Measurements from ENCODE around the gene ANKUB1. TPM values are rescaled to one million over a fixed set of nuclear protein-coding genes. Genes with fewer than 3 reads are reported as not detected.

The ANKUB1 gene
- total and polyA plus RNA-seq, 2 experiments from 2014 or later, result not detected

DNA sequence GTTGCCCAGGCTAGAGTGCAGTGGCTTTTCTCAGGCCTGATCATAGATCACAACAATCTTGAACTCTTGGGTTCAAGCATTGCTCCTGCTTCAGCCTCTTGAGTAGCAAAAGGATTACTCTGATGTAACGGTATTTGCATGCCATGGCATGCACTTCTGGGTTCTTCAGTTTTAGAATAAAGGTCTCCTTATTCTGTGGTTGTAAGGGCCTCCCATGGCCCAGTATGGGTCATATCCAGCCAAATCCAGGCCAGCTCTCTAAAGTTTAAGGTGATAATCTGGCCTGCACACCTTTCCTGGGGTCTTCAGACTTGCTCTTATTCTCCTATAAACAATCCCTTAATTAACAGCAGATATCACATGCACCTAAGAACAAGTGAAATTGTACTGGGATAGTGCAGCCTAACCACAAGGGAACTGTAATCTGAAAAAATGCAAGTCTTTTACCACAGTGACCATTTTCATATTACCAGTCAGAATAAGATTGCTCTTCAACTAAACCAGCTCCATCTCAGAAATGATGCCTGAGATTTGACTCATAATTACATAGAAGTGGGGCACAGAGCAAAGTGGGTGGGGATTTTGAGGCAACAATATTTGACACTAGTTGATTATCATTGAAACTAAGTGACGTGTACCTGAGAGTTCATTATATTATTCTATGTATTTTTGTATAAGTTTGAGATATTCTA is 65.5 kb downstream of the ANKUB1 start:
- WGBS (ENCODE audit: low lambda C conversion rate, missing lambda C conversion rate), result 90% methylated on average over 2 of the region's 2 CpGs
- H2AFZ ChIP-seq, result no peak overlapping the region

DNA sequence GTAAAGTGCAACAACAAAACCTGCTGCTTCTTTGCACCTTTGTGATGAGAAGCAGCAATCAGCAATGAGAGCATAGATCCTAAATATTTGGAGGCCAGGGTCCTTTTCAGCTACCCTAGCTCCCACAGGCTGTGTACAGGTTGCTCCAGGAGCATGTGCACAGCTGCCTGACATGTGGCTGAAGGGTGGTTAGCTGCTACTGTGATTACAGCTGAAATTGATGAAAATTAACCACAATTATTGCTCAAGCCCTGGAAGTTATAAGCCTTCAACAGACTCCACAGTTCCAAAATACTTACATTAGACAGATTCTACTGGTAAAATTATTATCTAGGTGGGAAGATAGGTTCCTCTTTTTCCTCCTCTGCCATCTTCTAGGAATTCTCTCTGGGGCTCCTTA is 68.6 kb downstream of the ANKUB1 start:
- H3K27me3 ChIP-seq, result no peaks in the 10 kb centered on the region
- no peaks in the 10 kb centered on the region for H3K79me2 ChIP-seq
- TF ChIP-seq, protein P1, sequence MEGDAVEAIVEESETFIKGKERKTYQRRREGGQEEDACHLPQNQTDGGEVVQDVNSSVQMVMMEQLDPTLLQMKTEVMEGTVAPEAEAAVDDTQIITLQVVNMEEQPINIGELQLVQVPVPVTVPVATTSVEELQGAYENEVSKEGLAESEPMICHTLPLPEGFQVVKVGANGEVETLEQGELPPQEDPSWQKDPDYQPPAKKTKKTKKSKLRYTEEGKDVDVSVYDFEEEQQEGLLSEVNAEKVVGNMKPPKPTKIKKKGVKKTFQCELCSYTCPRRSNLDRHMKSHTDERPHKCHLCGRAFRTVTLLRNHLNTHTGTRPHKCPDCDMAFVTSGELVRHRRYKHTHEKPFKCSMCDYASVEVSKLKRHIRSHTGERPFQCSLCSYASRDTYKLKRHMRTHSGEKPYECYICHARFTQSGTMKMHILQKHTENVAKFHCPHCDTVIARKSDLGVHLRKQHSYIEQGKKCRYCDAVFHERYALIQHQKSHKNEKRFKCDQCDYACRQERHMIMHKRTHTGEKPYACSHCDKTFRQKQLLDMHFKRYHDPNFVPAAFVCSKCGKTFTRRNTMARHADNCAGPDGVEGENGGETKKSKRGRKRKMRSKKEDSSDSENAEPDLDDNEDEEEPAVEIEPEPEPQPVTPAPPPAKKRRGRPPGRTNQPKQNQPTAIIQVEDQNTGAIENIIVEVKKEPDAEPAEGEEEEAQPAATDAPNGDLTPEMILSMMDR (IDR thresholded peaks at IDR 0.05; ENCODE audit: poor library complexity), result no peak
- no peak for TF ChIP-seq EZH2phosphoT487 (IDR thresholded peaks at IDR 0.05; ENCODE audit: low read depth, severe bottlenecking, unreplicated experiment)
- TF ChIP-seq EZH2 (IDR thresholded peaks at IDR 0.05; ENCODE audit: borderline replicate concordance), result no peak
- no peak overlapping the region for H3K4me2 ChIP-seq
- DNase-seq (ENCODE audit: low spot score), result no peak
- H3K27ac ChIP-seq, result no peak overlapping the region
- no peaks in the 10 kb centered on the region for H4K20me1 ChIP-seq (ENCODE audit: insufficient read depth, poor library complexity, severe bottlenecking)
- H3K4me3 ChIP-seq, result no peak overlapping the region
- H3K9me3 ChIP-seq (ENCODE audit: low read depth), result no peaks in the 10 kb centered on the region
- no peaks in the 10 kb centered on the region for H3K9me2 ChIP-seq (replicated peaks; ENCODE audit: insufficient read depth)
- no peak overlapping the region for H2AFZ ChIP-seq
- H3K4me1 ChIP-seq (ENCODE audit: insufficient read depth), result no peaks in the 10 kb centered on the region
- no peaks in the 10 kb centered on the region for H3K36me3 ChIP-seq (replicated peaks; ENCODE audit: insufficient read depth, low read depth)

More for the DNA sequence above, 65.5 kb downstream of the ANKUB1 start:
- no peak overlapping the region for H3K4me2 ChIP-seq
- TF ChIP-seq, protein P1 (IDR thresholded peaks at IDR 0.05; ENCODE audit: poor library complexity), result no peak
- H3K4me1 ChIP-seq (ENCODE audit: insufficient read depth), result no peaks in the 10 kb centered on the region
- no peaks in the 10 kb centered on the region for H4K20me1 ChIP-seq (ENCODE audit: insufficient read depth, poor library complexity, severe bottlenecking)
- H3K79me2 ChIP-seq, result no peaks in the 10 kb centered on the region
- no peak for DNase-seq (ENCODE audit: low spot score)
- H3K27ac ChIP-seq, result no peak overlapping the region
- H3K9me3 ChIP-seq (ENCODE audit: low read depth), result no peaks in the 10 kb centered on the region
- no peaks in the 10 kb centered on the region for H3K27me3 ChIP-seq
- no peaks in the 10 kb centered on the region for H3K36me3 ChIP-seq (replicated peaks; ENCODE audit: insufficient read depth, low read depth)
- H3K4me3 ChIP-seq, result no peak overlapping the region
- H3K9me2 ChIP-seq (replicated peaks; ENCODE audit: insufficient read depth), result no peaks in the 10 kb centered on the region

- no peak for TF ChIP-seq EZH2phosphoT487 (IDR thresholded peaks at IDR 0.05; ENCODE audit: low read depth, severe bottlenecking, unreplicated experiment)
- 100% methylated on average over 2 of the region's 2 CpGs for WGBS (ENCODE audit: low lambda C conversion rate, missing lambda C conversion rate)
These were observed 71.4 kb downstream of the ANKUB1 start for GRCh38 chr3:149720918-149721317.

DNA sequence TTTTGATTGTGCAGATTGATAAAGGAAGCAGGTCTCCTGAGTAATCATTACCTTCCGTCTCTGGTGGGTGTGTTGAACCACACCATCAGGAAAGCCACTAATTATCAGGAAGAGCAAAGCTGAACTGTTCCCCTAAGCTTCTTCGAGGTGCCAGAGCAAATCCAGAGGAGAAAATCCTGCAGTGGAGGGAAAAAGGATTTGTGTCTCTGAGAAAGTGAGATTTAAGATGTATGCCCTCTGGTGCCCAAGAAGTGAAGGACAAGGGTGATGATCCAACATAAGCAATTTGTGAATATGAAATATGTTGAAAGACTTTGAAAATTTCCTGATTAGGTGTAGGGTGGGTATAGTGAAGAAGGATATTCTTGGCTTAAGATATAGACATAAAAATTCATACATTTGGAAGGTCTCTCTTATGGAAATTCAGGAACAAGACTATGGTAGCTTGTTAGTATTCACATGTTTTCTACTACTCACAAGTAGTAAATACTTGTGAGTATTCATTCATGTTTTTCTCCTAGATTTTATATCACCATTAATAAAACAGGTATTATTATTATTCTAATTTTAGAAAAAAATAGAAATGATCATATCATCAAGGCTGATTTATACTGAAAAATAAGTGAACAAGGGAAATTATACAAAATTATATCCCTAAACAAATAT is 74.8 kb downstream of the ANKUB1 start:
- Histone ChIP-seq H2AFZ (peak overlapping the region; percentile 54), H3K4me1 (ENCODE audit: insufficient read depth) (no peaks in the 10 kb centered on the region), H3K27ac (no peak overlapping the region), H3K9me3 (ENCODE audit: low read depth) (no peaks in the 10 kb centered on the region), H3K4me2 (peak overlapping the region; percentile 57), H3K9me2 (replicated peaks; ENCODE audit: insufficient read depth) (no peaks in the 10 kb centered on the region), H4K20me1 (ENCODE audit: insufficient read depth, poor library complexity, severe bottlenecking) (no peaks in the 10 kb centered on the region), H3K27me3 (no peaks in the 10 kb centered on the region), H3K36me3 (replicated peaks; ENCODE audit: insufficient read depth, low read depth) (no peaks in the 10 kb centered on the region), H3K4me3 (no peak overlapping the region), H3K79me2 (no peaks in the 10 kb centered on the region)
- WGBS (ENCODE audit: low lambda C conversion rate, missing lambda C conversion rate), result 5% methylated on average over 2 of the region's 2 CpGs
- TF ChIP-seq EZH2 (IDR thresholded peaks at IDR 0.05; ENCODE audit: borderline replicate concordance), result no peak
- TF ChIP-seq, protein P1 (IDR thresholded peaks at IDR 0.05; ENCODE audit: poor library complexity), result peak; percentile 80
- DNase-seq (ENCODE audit: low spot score), result peak; percentile 74

More at GRCh38 chr3:149720918-149721317, 71.4 kb downstream of the ANKUB1 start:
- no peaks in the 10 kb centered on the region for H3K79me2 ChIP-seq
- no peak for DNase-seq (ENCODE audit: low spot score)
- H3K36me3 ChIP-seq (replicated peaks; ENCODE audit: insufficient read depth, low read depth), result no peaks in the 10 kb centered on the region
- H3K9me2 ChIP-seq (replicated peaks; ENCODE audit: insufficient read depth), result no peaks in the 10 kb centered on the region
- no peaks in the 10 kb centered on the region for H3K4me1 ChIP-seq (ENCODE audit: insufficient read depth)
- H3K4me3 ChIP-seq, result no peak overlapping the region
- no peak overlapping the region for H3K4me2 ChIP-seq
- H3K9me3 ChIP-seq (ENCODE audit: low read depth), result no peaks in the 10 kb centered on the region
- H3K27me3 ChIP-seq, result no peaks in the 10 kb centered on the region
- H4K20me1 ChIP-seq (ENCODE audit: insufficient read depth, poor library complexity, severe bottlenecking), result no peaks in the 10 kb centered on the region
- H2AFZ ChIP-seq, result no peak overlapping the region
- no peak overlapping the region for H3K27ac ChIP-seq

Data from hepatocyte (in vitro differentiated cells).